Adrenal gland (tissue), 12 donors: Measurements from ENCODE around the gene IQSEC1. TPM values are rescaled to one million over a fixed set of nuclear protein-coding genes. Genes with fewer than 3 reads are reported as not detected.
A peak's percentile ranks its signal among the peaks of the same experiment; 100 is the strongest.

Experiments used
- DNase-seq, 7 donors: peaks; one replicate each; pipeline ENCODE4 v3.0.0-alpha.2; 2019 to 2020
- H3K27ac ChIP-seq, 5 donors: fragments of 200-600 bp; sonication (generic) in 4 of 5; 1 replicate in 3 of 5; 2 replicates in 2 of 5; pipeline versions ENCODE4 v1.5.1 to v1.8.0; 2016 to 2020; ENCODE audit warnings: mild to moderate bottlenecking in 1 of 5
- H3K27me3 ChIP-seq: fragments of 200-600 bp; 2 replicates; pipeline ENCODE4 v1.8.0; 2021
- H3K36me3 ChIP-seq, 2 donors: fragments of 200-600 bp; replicated peaks in 1 of 2; 1 replicate in 1 of 2; 2 replicates in 1 of 2; pipeline versions ENCODE4 v1.5.1 to v1.8.0; 2018 to 2022
- H3K4me1 ChIP-seq, 2 donors: fragments of 200-600 bp; replicated peaks in 1 of 2; 1 replicate in 1 of 2; 2 replicates in 1 of 2; pipeline versions ENCODE4 v1.5.1 to v1.8.0; 2018 to 2021
- H3K4me3 ChIP-seq, 4 donors: fragments of 200-600 bp; sonication (generic) in 3 of 4; one replicate each; pipeline ENCODE4 v1.5.1; 2016 to 2018
- H3K9me3 ChIP-seq, 3 donors: fragments of 200-600 bp; sonication (generic) in 1 of 3; replicated peaks in 1 of 3; 1 replicate in 2 of 3; 2 replicates in 1 of 3; pipeline versions ENCODE4 v1.5.1 to v1.8.0; 2016 to 2021
- CTCF ChIP-seq, 6 experiments: fragments of 450-650 bp in 4 of 6; fragments of 200-600 bp in 2 of 6; sonication (generic) in 1 of 6; IDR thresholded peaks; 1 replicate in 5 of 6; 2 replicates in 1 of 6; pipeline versions ENCODE4 v1.5.1 to v1.8.0; 2016 to 2021; ENCODE audit warnings: antibody characterized with exemption in 6 of 6, mild to moderate bottlenecking in 2 of 6, moderate library complexity in 1 of 6
- POLR2A ChIP-seq, 2 donors: fragments of 450-650 bp; IDR thresholded peaks; one replicate each; pipeline ENCODE4 v1.6.1; 2017; ENCODE audit warnings: antibody characterized with exemption in 2 of 2, mild to moderate bottlenecking in 2 of 2, moderate library complexity in 1 of 2
- WGBS, 4 donors: extraction: QIAGEN DNeasy Blood & Tissue Kit in 2 of 4; methylation state at CpG; one replicate each; pipeline versions ENCODE4 v1.1.5 to v1.1.7; 2013 to 2017; 5-methylcytosine and 5-hydroxymethylcytosine counted together
- intact Hi-C, 2 donors: fragments of 100-400 bp; cut with DNase I; formaldehyde crosslinking; loops; one replicate each; pipeline versions ENCODE4 v1.14.1 to v1.15.0; 2022 to 2023
- polyA plus RNA-seq, 3 donors: library from polyadenylated mRNA; stranded (reverse); fragments of 200-250 nt in 2 of 3; fragments of 350-450 nt in 1 of 3; fragmentation: Illumina TruSeq in 1 of 3; extraction: RNeasy Lipid Tissue Mini Kit (QIAGEN cat#74804) in 1 of 3; gene quantifications; one replicate each; pipeline ENCODE4 v1.2.3, GENCODE V29; 2013 to 2014
- total RNA-seq, 9 donors: library from RNA; depleted of rRNA in 4 of 9; stranded (reverse); fragments of >200 nt in 4 of 9; fragments of 120-200 nt in 1 of 9; fragmentation: NEBNext Ultra II Directional in 1 of 9; extraction: Animal tissue kit (Norgen Biotek cat#: 25700) in 1 of 9; gene quantifications; one replicate each; pipeline versions ENCODE4 v1.1.0 to v1.2.4, GENCODE V29; 2013 to 2023
- donor health status: healthy with polysubstance abuse.
- donor health status: Bipolar disorder and iron deficiency.
- donor health status: DM: yes; HTN: yes; CAD: no.
- donor health status: DM: no; HTN: no; CAD: no.
- donor health status: DM: no; HTN: no; CAD: no.
- donor health status: DM: yes; HTN: yes; CAD: no.

IQSEC1 gene
- total and polyA plus RNA-seq, 12 donors, result 24.4 to 133 (median 94.2) TPM

GRCh38 chr3:13081603-13082360, 8.6 kb upstream of the IQSEC1 start:
- intact Hi-C loops, result loop anchor here in 1 of 2 donors (10.0 kb wide), 1 partner anchor 573 kb away; no protein-coding TSS in a partner anchor
- peaks cover 0 to 20% of the 10 kb centered on the region in 2 donors for H3K4me1 ChIP-seq
- H3K27me3 ChIP-seq, result no peaks in the 10 kb centered on the region
- no peak overlapping the region for H3K27ac ChIP-seq
- 42 to 63% (median 54%) methylated on average over 19 to 23 of the region's 23 CpGs for WGBS, 4 donors
- H3K4me3 ChIP-seq, result no peak overlapping the region
- H3K9me3 ChIP-seq, result no peaks in the 10 kb centered on the region
- no peak for TF ChIP-seq CTCF (IDR thresholded peaks at IDR 0.05)
- no peak for TF ChIP-seq POLR2A (IDR thresholded peaks at IDR 0.05)
- peak in 2 of 7 donors; percentile 41 to 42 for DNase-seq
- H3K36me3 ChIP-seq, result no peaks in the 10 kb centered on the region

- H3K4me3 ChIP-seq, result no peak overlapping the region
- H3K9me3 ChIP-seq, result no peaks in the 10 kb centered on the region
- TF ChIP-seq CTCF (IDR thresholded peaks at IDR 0.05) (no peak), POLR2A (IDR thresholded peaks at IDR 0.05) (no peak)
- H3K27me3 ChIP-seq, result peaks cover 3% of the 10 kb centered on the region
- intact Hi-C loops, result loop anchor here in 1 of 2 donors (10.0 kb wide), 1 partner anchor 574 kb away; no protein-coding TSS in a partner anchor
- peaks cover 0 to 20% of the 10 kb centered on the region in 2 donors for H3K4me1 ChIP-seq
- WGBS, 4 donors, result 53 to 86% (median 62%) methylated on average over 5 to 8 of the region's 8 CpGs
- H3K36me3 ChIP-seq, result no peaks in the 10 kb centered on the region
- DNase-seq, result peak in 1 of 7 donors; percentile 16
- H3K27ac ChIP-seq, result no peak overlapping the region
Observed at GRCh38 chr3:13080591-13080990, 7.4 kb upstream of the IQSEC1 start.

- H3K4me1 ChIP-seq, result peaks cover 0 to 20% of the 10 kb centered on the region in 2 donors
- H3K27me3 ChIP-seq, result peaks cover 8% of the 10 kb centered on the region
- WGBS, 4 donors, result 84 to 94% (median 89%) methylated on average over 3 of the region's 3 CpGs
- H3K27ac ChIP-seq, result no peak overlapping the region
- no peaks in the 10 kb centered on the region for H3K36me3 ChIP-seq
- H3K4me3 ChIP-seq, result no peak overlapping the region
- TF ChIP-seq POLR2A (IDR thresholded peaks at IDR 0.05) (no peak), CTCF (IDR thresholded peaks at IDR 0.05) (no peak)
- no peak for DNase-seq
- intact Hi-C loops, result loop anchor here in 1 of 2 donors (10.0 kb wide), 1 partner anchor 575 kb away; no protein-coding TSS in a partner anchor
- no peaks in the 10 kb centered on the region for H3K9me3 ChIP-seq
Observed at GRCh38 chr3:13080026-13080425, 6.8 kb upstream of the IQSEC1 start.

- Histone ChIP-seq H3K27me3 (peaks cover 8% of the 10 kb centered on the region), H3K4me1 (peaks cover 0 to 20% of the 10 kb centered on the region in 2 donors), H3K27ac (no peak overlapping the region), H3K9me3 (no peaks in the 10 kb centered on the region), H3K36me3 (no peaks in the 10 kb centered on the region), H3K4me3 (no peak overlapping the region)
- intact Hi-C loops, result no loop called here
- TF ChIP-seq CTCF (IDR thresholded peaks at IDR 0.05), result no peak
- TF ChIP-seq POLR2A (IDR thresholded peaks at IDR 0.05), result no peak
- no peak for DNase-seq
- WGBS, 4 donors, result 91 to 94% (median 93%) methylated on average over 6 to 7 of the region's 7 CpGs
Observed at GRCh38 chr3:13079510-13079909, 6.3 kb upstream of the IQSEC1 start.
